Fibroblast of villous mesenchyme (primary cell): Measurements from ENCODE around the gene HERC5. TPM values are rescaled to one million over a fixed set of nuclear protein-coding genes. Genes with fewer than 3 reads are reported as not detected.

ENCODE experiments used
- DNase-seq: peaks from one replicate; pipeline ENCODE4 v3.0.0-alpha.2; 2010; ENCODE audit warnings: low read depth
- H3K4me3 ChIP-seq: 2 replicates; pipeline ENCODE4 v1.5.1; 2011; ENCODE audit warnings: low read depth, mild to moderate bottlenecking, low read length
- total RNA-seq: library from RNA; depleted of rRNA; stranded (reverse); fragments of >200 nt; gene quantifications from 2 replicates; pipeline ENCODE4 v1.2.3, GENCODE V29; 2012
- TF ChIP-seq, protein P1 (sequence below): IDR thresholded peaks from 2 replicates; pipeline ENCODE4 v1.5.1; 2012; ENCODE audit warnings: low read depth, mild to moderate bottlenecking, low read length; ENCODE audit not compliant: insufficient read depth

The HERC5 gene
- total RNA-seq, 1 donor: 0.86 TPM

DNA sequence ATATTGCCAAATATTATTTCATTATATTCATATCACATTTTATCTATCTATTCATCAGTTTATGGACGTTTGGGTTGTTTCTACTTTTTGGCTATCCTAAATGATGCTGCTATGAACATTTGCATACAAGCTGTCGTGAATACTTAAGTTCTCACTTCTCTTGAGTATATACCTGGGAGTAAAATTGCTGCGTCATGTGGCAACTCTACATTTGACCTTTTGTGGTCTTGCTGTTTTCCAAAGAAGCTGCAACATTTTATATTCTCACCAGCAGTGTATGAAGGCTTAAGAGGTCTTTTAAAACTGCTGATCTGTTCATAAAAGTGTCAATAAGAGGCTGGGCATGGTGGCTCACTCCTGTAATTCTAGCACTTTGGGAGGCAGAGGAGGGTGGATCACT is 60.9 kb downstream of the HERC5 start:
- DNase-seq: no peak
- no peak overlapping the region for H3K4me3 ChIP-seq
- TF ChIP-seq, protein P1, sequence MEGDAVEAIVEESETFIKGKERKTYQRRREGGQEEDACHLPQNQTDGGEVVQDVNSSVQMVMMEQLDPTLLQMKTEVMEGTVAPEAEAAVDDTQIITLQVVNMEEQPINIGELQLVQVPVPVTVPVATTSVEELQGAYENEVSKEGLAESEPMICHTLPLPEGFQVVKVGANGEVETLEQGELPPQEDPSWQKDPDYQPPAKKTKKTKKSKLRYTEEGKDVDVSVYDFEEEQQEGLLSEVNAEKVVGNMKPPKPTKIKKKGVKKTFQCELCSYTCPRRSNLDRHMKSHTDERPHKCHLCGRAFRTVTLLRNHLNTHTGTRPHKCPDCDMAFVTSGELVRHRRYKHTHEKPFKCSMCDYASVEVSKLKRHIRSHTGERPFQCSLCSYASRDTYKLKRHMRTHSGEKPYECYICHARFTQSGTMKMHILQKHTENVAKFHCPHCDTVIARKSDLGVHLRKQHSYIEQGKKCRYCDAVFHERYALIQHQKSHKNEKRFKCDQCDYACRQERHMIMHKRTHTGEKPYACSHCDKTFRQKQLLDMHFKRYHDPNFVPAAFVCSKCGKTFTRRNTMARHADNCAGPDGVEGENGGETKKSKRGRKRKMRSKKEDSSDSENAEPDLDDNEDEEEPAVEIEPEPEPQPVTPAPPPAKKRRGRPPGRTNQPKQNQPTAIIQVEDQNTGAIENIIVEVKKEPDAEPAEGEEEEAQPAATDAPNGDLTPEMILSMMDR: no peak

DNA sequence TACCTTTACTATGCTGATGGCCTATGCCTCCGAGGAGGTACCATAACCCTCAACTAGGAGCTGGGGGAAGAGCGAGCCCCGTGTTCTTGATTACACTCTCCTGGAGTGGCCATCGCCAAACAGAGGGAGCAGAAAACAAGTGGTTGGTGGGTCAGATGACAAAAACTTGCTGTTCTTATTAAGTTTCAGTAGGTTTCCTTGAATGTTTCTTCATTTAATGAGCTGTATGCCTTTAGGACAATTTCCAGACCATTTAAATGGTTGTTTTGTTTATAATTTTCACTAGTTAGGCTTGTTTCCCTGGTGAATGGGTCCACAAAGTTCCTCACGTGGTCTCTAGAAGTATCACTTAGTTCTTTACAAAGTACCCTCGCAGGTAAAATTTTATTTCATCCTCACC is 62.0 kb downstream of the HERC5 start:
- TF ChIP-seq, protein P1: no peak
- no peak for DNase-seq
- no peak overlapping the region for H3K4me3 ChIP-seq

DNA sequence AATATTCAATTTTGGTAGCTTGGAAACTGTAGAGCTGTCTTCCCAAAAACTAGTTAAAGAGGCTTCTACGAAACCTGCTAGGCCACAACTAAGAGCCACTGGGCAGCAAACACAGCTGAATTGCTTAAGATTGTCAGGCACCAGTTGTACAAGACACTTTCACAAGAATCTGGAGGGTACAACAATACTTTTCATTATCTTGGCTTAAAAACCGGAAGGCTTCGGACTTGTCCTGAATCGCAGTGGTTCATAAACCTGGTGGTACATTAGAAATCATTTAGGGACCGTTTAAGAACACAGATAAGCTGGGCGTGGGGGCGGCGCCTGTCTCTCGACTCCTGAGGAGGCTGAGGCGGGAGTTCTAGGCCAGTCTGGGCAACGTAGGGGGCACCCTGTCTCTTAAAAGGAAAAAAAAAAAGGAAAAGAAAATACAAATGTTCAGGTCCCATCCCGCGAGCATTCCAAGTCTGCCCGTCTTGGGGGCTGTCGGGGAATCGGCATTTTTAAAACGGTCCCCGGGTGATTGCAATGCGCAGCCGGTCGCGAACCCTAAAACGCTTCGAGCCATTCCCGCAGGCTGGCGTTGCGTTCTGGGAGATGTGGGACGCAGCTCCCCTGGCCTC is 65.9 kb downstream of the HERC5 start:
- peak; percentile 61 for DNase-seq
- TF ChIP-seq, protein P1: no peak
- peak overlapping the region; percentile 90 for H3K4me3 ChIP-seq

DNA sequence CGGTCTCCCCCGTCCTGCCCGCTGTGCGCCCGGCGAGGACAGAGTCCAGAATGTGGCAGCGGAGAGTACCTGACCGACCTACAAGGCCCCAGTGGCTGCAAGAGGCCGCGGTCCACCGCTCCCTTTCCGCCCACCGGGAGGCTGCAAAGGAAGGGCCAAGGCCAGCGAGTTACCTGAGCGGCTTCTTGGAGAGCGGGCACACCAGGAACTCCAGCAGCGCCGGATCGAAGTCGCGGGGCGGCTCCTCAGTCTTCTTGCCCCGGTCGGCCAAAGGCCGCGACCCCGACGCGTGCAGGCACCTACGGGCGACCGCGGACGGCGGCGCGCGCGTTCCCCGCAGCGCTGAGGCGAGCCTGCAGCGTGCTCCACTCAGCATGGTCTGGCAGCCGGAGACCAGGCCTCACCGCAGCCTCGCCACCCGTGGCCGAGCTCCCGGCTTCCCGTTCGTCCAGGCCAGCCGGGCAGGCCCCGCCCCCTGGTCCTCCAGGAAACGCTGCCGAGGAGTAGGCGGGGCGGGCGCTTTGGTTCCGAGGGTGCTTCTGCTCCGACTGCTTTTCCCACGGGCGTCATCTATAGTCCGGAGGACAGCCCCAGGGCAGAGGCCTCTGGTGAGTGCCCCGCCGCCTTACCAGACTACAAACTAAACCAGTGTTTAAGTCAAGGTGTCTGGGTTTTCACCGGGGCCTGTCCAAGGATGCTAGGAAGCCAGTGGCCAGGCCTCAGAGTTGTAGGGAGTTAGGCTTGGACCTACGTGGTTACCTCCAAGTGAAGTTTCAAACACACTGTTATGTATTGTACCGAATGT is 66.6 kb downstream of the HERC5 start, which contains the start of gene PYURF:
Gene PYURF, minus strand, starts transcription at position 452 of the 805 bp plus-strand sequence. Its CDS starts 76 bp downstream, at position 376.
- H3K4me3 ChIP-seq: peak within 1 kb of the TSS; percentile 90
- DNase-seq: peak; percentile 97
- TF ChIP-seq, protein P1: no peak

DNA sequence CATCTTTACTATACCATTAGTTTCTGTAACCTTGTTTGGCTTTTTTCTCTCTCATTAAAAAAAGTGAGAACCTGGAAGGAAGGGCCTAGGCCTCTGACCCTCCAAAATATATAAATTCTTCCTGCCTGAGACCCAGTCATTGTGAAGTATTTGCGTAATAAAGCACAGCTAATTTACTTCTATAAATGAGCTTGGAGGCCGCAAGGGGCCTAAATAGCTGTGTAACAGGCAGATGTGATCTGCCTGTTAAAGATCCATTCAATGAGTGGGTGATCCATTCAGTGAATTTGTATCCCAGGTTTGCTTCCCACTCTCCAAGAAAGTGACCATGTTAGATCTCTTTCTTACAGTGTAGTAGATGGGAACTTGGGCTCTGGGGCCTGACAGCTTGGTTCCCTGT is 67.3 kb downstream of the HERC5 start:
- peak; percentile 37 for DNase-seq
- peak overlapping the region; percentile 90 for H3K4me3 ChIP-seq
- TF ChIP-seq, protein P1: no peak

DNA sequence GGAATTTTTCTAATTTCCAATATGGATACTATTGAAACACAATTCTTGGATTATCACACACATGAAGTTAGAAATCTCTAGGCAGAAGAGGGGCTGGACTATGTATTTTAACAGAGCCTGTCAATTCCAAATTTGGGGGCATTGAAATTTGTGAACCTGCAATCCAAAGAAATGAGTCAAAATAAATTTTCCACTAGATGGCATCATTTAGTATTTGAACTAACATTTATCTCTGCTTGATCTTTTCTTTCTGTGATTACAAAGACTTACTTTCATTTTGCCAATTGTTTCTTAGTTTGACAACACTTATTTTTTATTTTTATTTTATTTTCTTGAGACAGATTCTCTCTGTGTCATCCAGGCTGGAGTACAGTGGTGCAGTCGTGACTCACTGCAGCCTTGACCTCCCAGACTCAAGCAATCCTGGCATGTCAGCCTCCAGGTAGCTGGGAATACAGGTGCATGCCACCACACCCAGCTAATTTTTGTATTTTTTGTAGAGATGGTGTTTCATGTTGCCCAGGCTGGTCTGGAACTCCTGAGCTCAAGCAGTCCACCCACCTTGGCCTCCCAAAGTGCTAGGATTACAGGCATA is 69.4 kb downstream of the HERC5 start:
- H3K4me3 ChIP-seq: no peak overlapping the region
- TF ChIP-seq, protein P1: no peak
- DNase-seq: peak; percentile 24
